Stimulated activated naive CD8-positive, alpha-beta T cell treated with anti-CD3 and anti-CD28 coated beads, Interleukin-15, Interleukin-2, amounts not matched to agents 100 ng/mL and 50 ng/mL, for 24 hours (primary cell): ENCODE results near the gene CYP1A2.

ENCODE experiments used
- H3K27ac Mint-ChIP-seq: one replicate; pipeline ENCODE4 v1.8.0; 2021; ENCODE audit warnings: mild to moderate bottlenecking, mixed read lengths
- H3K27me3 Mint-ChIP-seq: one replicate; pipeline ENCODE4 v1.8.0; 2021; ENCODE audit warnings: mixed read lengths
- H3K36me3 Mint-ChIP-seq: one replicate; pipeline ENCODE4 v1.8.0; 2021; ENCODE audit warnings: low read depth, mixed read lengths
- H3K4me1 Mint-ChIP-seq: one replicate; pipeline ENCODE4 v1.8.0; 2021; ENCODE audit warnings: low read depth, mixed read lengths
- H3K4me3 Mint-ChIP-seq: one replicate; pipeline ENCODE4 v1.8.0; 2021; ENCODE audit warnings: mild to moderate bottlenecking, mixed read lengths
- H3K9me3 Mint-ChIP-seq: one replicate; pipeline ENCODE4 v1.8.0; 2021; ENCODE audit warnings: mixed read lengths

The CYP1A2 gene

GRCh38 chr15:74788042-74788682 lies 39.5 kb downstream of the CYP1A2 start:
- Mint-ChIP-seq H3K27ac (peak overlapping the region; percentile 95), H3K27me3 (no peaks in the 10 kb centered on the region), H3K4me1 (peaks cover 88% of the 10 kb centered on the region), H3K36me3 (peaks cover 63% of the 10 kb centered on the region), H3K9me3 (no peaks in the 10 kb centered on the region), H3K4me3 (peak overlapping the region; percentile 86)

DNA sequence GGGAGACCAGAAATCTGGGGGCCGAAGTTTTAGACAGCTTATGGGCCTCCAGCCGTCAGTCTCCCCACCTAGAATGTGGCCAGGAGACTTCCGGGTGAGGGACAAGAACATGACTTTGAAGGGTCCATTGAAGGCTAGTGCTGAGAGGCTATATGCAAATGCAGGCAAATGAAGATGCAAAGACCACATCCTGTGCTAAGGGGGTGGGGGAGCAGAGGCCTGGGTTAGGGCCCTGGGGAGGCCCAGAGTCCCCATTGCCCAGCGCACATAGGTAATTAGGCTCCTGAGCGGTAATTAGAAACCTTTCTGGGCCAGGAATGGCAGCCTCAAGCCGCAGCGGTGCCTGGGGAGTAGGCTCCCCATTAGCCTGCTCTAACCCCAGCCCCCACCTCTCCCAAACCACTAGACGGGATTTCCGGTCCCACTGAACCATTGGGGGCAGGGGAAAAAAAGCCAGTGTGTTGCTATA lies 40.1 kb downstream of the CYP1A2 start:
- H3K27me3 Mint-ChIP-seq = no peaks in the 10 kb centered on the region
- H3K4me1 Mint-ChIP-seq = peaks cover 93% of the 10 kb centered on the region
- peaks cover 58% of the 10 kb centered on the region for H3K36me3 Mint-ChIP-seq
- no peaks in the 10 kb centered on the region for H3K9me3 Mint-ChIP-seq
- peak overlapping the region; percentile 86 for H3K4me3 Mint-ChIP-seq
- H3K27ac Mint-ChIP-seq = peak overlapping the region; percentile 95

- H3K27ac Mint-ChIP-seq = peak overlapping the region; percentile 95
- H3K36me3 Mint-ChIP-seq = peaks cover 56% of the 10 kb centered on the region
- no peaks in the 10 kb centered on the region for H3K9me3 Mint-ChIP-seq
- peaks cover 95% of the 10 kb centered on the region for H3K4me1 Mint-ChIP-seq
- H3K27me3 Mint-ChIP-seq = no peaks in the 10 kb centered on the region
- peak overlapping the region; percentile 86 for H3K4me3 Mint-ChIP-seq
Measured at GRCh38 chr15:74789171-74789631, 40.6 kb downstream of the CYP1A2 start.

DNA sequence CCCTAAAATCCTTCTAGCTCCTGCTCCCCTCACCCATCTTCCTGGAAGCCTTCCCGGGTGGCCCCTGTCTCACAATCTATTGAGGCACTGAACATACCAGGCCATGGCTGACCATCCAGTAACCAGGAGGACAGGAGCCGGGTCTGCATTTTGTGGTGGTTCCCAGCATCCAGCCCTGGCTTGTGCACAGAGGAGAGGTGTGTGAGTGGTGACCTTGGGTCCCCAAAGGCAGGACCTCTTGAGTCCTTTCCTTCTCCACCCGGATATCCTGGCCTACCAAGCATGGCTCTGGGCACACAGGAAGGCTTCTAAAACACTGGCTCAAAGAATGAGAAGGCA lies 41.1 kb downstream of the CYP1A2 start:
- H3K36me3 Mint-ChIP-seq = peaks cover 52% of the 10 kb centered on the region
- H3K27me3 Mint-ChIP-seq = no peaks in the 10 kb centered on the region
- H3K4me1 Mint-ChIP-seq = peaks cover 96% of the 10 kb centered on the region
- H3K27ac Mint-ChIP-seq = peak overlapping the region; percentile 95
- no peaks in the 10 kb centered on the region for H3K9me3 Mint-ChIP-seq
- H3K4me3 Mint-ChIP-seq = peak overlapping the region; percentile 86

- Mint-ChIP-seq H3K27me3 (no peaks in the 10 kb centered on the region), H3K36me3 (peaks cover 52% of the 10 kb centered on the region), H3K4me3 (peak overlapping the region; percentile 86), H3K4me1 (peaks cover 96% of the 10 kb centered on the region), H3K9me3 (no peaks in the 10 kb centered on the region), H3K27ac (peak overlapping the region; percentile 95)
Measured at GRCh38 chr15:74790080-74790916, 41.7 kb downstream of the CYP1A2 start.

GRCh38 chr15:74791007-74791406 lies 42.4 kb downstream of the CYP1A2 start:
- peak overlapping the region; percentile 95 for H3K27ac Mint-ChIP-seq
- peaks cover 95% of the 10 kb centered on the region for H3K4me1 Mint-ChIP-seq
- H3K4me3 Mint-ChIP-seq = peak overlapping the region; percentile 86
- no peaks in the 10 kb centered on the region for H3K9me3 Mint-ChIP-seq
- H3K27me3 Mint-ChIP-seq = no peaks in the 10 kb centered on the region
- peaks cover 54% of the 10 kb centered on the region for H3K36me3 Mint-ChIP-seq

DNA sequence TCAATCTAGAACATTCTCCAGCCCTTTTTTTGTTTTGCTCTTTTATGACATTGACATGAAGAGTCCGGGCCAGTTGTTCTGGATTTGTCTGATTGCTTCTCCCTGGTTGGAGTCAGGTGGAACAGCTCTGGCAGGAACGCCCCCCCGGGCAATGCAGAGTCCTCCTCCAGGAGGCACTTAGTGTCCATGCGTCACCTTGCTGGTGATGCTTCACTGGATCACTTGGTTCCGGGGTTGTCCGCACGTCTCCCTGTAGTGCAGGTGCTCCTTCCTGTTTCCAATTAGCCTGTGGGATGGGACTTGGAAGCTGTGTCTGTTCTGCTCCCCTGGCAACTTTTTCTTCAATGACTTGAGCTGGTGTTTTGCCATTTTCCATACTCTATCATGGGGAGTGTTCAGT lies 43.0 kb downstream of the CYP1A2 start:
- H3K4me3 Mint-ChIP-seq = peak overlapping the region; percentile 86
- peak overlapping the region; percentile 95 for H3K27ac Mint-ChIP-seq
- H3K36me3 Mint-ChIP-seq = peaks cover 58% of the 10 kb centered on the region
- peaks cover 95% of the 10 kb centered on the region for H3K4me1 Mint-ChIP-seq
- H3K27me3 Mint-ChIP-seq = no peaks in the 10 kb centered on the region
- no peaks in the 10 kb centered on the region for H3K9me3 Mint-ChIP-seq

GRCh38 chr15:74792227-74793016 lies 43.8 kb downstream of the CYP1A2 start:
- Mint-ChIP-seq H3K4me1 (peaks cover 92% of the 10 kb centered on the region), H3K36me3 (peaks cover 52% of the 10 kb centered on the region), H3K27ac (peak overlapping the region; percentile 95), H3K4me3 (peak overlapping the region; percentile 86), H3K9me3 (no peaks in the 10 kb centered on the region), H3K27me3 (no peaks in the 10 kb centered on the region)

- H3K4me3 Mint-ChIP-seq = peak overlapping the region; percentile 39
- peaks cover 92% of the 10 kb centered on the region for H3K4me1 Mint-ChIP-seq
- H3K27ac Mint-ChIP-seq = peak overlapping the region; percentile 95
- no peaks in the 10 kb centered on the region for H3K9me3 Mint-ChIP-seq
- H3K36me3 Mint-ChIP-seq = peaks cover 53% of the 10 kb centered on the region
- no peaks in the 10 kb centered on the region for H3K27me3 Mint-ChIP-seq
Measured at GRCh38 chr15:74793135-74794028, 44.7 kb downstream of the CYP1A2 start.

DNA sequence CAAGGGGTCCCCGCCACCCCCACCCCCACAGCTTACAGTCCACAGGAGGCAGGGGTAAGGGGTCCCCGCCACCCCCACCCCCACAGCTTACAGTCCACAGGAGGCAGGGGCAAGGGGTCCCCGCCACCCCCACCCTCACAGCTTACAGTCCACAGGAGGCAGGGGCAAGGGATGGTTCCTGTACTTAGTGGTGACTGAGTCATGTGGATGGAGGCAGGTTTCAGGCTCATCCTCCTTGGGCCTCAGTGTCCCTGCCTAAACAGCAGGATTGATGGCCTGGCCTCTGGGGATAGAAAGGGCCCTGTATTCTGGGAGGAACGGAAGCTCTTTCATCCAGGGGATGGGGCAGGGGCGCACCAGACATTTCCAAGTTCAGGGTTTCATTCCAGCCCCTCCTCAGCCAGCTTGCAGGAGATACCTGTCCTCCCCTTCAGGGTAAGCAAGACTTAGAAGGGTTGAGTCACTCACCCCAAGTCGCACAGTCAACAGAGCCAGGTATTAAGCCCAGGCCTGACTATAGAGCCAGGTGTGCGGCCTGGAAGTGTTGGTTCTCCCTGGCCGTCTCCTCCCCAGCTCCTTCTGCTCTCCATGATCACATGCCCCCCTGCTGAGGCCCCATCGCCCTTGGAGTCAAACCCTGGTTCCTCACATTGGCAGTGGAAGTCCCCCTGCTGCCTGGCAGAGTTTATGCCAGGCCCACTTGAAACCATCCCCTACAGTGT lies 45.8 kb downstream of the CYP1A2 start:
- Mint-ChIP-seq H3K4me3 (peak overlapping the region; percentile 15), H3K9me3 (no peaks in the 10 kb centered on the region), H3K36me3 (peaks cover 53% of the 10 kb centered on the region), H3K4me1 (peaks cover 92% of the 10 kb centered on the region), H3K27me3 (no peaks in the 10 kb centered on the region), H3K27ac (peak overlapping the region; percentile 83)

- H3K9me3 Mint-ChIP-seq = no peaks in the 10 kb centered on the region
- peaks cover 92% of the 10 kb centered on the region for H3K4me1 Mint-ChIP-seq
- H3K36me3 Mint-ChIP-seq = peaks cover 47% of the 10 kb centered on the region
- H3K27me3 Mint-ChIP-seq = no peaks in the 10 kb centered on the region
- H3K4me3 Mint-ChIP-seq = peak overlapping the region; percentile 15
- H3K27ac Mint-ChIP-seq = peak overlapping the region; percentile 83
Measured at GRCh38 chr15:74794970-74795349, 46.3 kb downstream of the CYP1A2 start.

DNA sequence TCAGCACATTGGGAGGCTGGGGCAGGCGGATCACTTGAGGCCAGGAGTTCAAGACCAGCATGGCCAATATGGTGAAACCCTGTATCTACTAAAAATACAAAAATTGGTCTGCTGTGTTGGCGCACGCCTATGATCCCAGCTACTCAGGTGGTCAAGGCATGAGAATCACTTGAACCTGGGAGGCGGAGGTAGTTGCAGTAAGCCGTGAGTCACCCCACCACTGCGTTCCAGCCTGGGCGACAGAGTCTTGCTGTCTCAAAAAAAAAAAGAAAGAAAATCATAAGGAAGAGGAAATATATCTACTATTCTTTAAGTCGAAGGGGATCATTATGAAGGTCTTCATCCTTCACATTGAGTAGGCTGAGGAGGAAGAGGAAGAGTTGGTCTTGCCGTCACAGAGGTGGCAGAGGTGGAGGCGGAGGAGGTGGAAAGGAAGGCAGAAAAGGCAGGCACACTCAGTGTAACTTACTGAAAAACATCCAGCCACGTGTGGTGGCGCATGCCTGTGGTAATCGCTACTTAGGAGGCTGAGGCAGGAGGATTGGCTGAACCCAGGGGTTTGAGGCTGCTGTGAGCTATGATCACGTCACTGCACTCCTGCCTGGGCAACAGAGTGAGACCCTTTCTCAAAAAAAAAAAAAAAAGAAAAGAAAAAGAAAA lies 47.5 kb downstream of the CYP1A2 start:
- H3K27me3 Mint-ChIP-seq = no peaks in the 10 kb centered on the region
- H3K4me1 Mint-ChIP-seq = peaks cover 84% of the 10 kb centered on the region
- H3K27ac Mint-ChIP-seq = peak overlapping the region; percentile 95
- H3K9me3 Mint-ChIP-seq = no peaks in the 10 kb centered on the region
- H3K4me3 Mint-ChIP-seq = peak overlapping the region; percentile 61
- H3K36me3 Mint-ChIP-seq = peaks cover 48% of the 10 kb centered on the region
